Measurements from ENCODE around the gene RASA4.
"Not testable (repeated sequence)": the region's sequence is repeated elsewhere in the genome, so short reads cannot be mapped to it uniquely, and the experiment has no call there.

Gene RASA4

DNA sequence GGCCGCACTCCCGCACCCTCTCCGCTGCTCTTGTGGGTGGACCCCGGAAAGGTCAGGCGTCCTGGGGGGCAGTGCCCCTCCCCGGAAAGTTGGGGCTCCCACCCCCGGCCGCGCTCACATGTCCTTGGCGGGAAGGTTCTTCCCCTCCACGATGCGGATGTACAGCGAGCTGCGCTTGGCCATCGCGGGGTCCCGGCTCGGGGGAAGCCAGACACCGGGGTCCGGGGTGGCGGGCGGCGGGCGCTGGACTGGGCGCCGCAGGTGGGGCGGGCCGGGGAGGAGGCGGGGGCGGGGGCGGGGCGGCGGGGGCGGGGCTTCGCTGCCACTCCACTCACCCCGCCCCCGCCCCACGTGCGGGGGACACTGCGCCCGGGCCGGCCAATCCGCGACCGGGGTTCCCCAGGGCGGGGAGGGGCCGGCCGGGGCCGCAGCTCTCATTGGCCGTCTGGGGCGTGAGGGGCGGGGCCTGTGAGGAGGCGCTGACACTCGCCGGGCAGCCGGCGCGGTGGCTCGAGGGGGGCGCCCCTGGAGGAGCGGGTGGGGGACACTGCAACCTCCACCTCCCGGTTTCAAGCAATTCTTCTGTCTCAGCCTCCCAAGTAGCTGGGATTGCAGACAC lies at the start of gene RASA4:
RASA4 (minus strand) TSS at position 250 of the 619 bp plus-strand sequence; CDS start at position 183, 67 bp downstream.
- peak in 1 of 2 donors; percentile 23 for DNase-seq

DNA sequence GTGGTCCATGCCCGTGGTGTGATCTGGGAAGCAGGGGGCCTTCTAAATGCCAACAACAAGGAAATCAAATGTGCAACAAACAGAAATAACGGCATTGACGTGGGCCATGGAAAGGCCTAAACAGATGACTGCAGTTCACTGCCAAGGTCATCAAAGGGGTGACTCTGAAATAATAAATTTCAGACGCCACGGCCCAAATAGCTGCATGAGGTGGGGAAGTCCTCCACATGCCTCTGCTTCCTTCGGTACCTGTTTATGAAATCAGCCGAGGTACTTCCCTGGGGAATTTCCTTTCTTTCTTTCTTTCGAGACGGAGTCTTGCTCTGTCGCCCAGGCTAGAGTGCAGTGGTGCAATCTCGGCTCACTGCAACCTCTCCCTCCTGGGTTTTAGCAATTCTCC lies 48.2 kb upstream of the RASA4 start:
- not testable (repeated sequence) for DNase-seq

DNA sequence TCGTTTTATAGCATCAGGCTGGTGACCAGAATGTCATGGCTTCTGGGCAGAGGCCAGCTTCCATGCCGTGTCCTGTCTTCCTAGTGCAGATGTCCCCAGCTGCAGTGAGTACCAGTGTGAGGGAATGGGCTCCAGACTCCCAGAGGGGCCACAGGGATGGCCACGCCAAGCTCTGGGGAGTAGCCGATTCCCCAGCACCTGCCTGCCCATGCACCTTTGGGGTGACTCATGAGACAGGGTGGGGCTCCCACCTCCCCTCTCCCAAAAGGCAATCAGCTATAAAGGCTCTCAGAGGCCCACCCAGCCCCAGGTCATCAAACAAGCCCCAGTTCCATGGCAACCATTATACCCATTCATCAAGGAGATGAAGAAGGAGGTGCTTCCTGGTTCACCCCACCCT lies 33.4 kb upstream of the RASA4 start, which contains the start of gene SPDYE2B:
SPDYE2B (plus strand) TSS at position 396 of the 400 bp plus-strand sequence. CDS start 2,030 bp downstream, outside the sequence.
- not testable (repeated sequence) for DNase-seq

DNA sequence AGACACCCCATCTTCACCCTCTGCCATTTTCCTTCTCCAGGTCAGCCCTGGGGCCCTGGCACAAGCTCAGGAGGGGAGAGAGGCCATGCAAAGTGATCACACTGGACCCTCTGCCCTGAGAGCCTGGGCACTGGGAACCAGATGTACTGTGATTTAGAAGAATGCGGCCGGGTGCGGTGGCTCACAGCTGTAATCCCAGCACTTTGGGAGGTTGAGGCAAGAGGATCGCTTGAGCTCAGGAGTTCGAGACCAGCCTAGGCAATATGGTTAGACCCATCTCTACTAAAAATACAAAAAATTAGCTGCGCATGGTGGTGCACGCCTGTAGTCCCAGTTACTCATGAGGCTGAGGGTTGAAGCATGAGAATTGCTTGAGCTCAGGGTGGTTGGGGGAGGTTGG lies 31.3 kb upstream of the RASA4 start:
- not testable (repeated sequence) for DNase-seq

DNA sequence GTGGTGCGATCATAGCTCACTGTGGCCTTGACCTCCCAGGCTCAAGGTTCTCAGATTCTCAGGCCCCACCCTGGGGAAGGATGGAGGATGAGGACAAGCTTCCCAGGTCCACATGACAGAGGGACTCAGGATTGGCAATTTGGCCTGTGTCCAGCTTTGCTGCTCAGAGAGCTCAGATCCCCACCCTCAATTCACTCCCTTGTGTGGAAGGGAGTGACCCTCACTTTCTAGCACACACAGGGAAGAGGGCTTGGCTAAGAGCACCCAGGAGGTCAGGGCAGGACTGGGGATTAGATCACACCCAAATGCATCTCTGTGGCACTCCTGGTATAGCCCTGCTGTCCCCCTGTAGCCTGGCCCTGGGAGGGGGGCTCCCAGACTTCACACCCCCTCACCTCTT lies 26.8 kb upstream of the RASA4 start:
- DNase-seq: not testable (repeated sequence)

DNA sequence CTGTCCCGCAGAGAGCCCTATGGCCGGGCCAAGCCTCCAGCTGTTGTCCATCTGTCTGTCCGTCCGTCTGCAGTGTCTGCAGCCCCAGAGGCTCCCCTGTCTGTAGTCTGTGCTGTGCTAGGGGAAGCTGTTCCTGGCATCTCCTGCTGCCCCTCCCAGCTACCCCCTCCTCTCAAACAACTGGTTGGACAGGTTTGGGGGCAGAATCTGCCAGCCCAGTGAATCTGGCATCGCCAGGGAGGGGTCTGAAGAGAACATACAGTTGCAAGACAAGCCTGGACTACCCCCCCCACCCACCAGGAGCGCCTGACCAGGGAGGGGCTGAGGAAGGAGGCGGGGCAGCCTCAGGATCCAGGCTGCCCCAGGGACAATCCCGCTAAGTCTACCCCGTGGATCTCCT lies 26.1 kb upstream of the RASA4 start, which contains the start of gene UPK3BL1:
UPK3BL1 (minus strand) TSS at position 101 of the 400 bp plus-strand sequence; CDS start at position 51, 50 bp downstream.
- not testable (repeated sequence) for DNase-seq

DNA sequence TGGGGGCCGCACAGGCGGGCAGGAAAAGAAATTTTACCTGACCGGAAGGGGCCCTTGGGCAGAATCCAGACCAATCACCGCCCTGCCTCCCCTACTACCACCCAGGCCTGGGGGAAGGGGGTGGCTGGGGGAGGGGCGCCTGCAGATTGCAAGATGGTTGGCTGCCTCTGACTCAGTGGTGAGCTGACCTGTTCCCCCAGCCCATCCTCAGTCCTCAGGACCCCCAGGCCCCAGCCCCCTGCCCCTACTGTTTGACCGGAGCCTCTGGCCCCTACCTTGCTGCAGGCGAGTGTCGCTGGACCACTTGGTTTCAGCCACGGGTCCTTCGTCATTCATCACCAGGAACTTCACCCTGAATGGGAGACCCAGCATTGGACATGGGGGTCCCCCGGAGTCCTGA lies 22.3 kb upstream of the RASA4 start:
- DNase-seq: not testable (repeated sequence)

DNA sequence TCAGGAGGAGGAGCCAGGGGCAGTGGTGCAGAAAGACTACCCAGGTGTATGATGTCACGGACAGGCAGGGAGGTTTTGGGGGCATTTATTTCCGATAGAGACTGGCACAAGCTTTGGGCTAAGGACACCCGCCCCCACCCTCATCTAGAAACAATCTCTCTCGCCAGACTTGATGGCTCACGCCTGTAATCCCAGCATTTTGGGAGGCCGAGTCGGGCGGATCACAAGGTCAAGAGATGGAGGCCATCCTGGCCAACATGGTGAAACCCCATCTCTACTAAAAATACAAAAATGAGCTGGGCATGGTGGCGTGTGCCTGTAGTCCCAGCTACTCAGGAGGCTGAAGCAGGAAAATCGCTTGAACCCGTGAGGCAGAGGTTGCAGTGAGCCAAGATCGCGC lies 20.4 kb upstream of the RASA4 start:
- DNase-seq: not testable (repeated sequence)

DNA sequence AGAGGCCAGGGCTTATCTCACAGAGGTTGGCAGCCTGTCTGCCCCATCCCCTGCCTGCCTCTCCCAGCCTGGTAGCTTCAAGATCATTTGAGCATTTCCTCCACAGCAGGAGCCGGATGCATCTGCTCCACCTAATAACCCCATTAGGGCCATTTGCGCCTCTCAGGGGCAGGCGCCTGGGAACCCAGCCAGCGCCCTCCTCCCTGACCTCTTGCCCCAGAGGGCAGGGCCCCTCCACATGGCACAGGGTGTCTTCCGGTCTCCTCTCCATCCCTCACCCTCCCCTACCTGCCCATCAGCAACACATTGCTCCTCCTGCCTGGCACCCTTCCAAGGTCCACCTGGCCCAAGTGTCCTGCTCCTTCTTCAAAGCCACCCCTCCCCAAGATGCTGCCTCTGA lies 18.8 kb upstream of the RASA4 start:
- not testable (repeated sequence) for DNase-seq

DNA sequence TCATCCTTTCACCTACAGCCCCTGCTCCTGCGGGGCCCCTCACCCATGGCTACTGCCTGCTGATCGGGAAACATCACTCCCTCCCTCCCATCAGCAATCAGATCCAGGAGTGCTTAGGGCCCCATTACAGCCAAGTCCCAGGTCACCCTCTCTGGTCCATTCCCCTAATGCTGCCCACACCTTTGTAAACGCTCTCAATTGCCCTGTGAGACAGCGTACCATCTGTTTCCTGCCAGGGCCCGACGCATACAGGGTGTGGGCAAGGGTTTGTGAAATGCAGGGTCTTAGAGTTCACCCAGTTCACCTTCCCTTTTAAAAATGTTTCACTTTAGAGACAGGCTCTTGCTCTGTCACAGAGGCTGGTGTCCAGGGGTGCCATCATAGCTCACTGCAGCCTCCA lies 17.7 kb upstream of the RASA4 start:
- DNase-seq: not testable (repeated sequence)

DNA sequence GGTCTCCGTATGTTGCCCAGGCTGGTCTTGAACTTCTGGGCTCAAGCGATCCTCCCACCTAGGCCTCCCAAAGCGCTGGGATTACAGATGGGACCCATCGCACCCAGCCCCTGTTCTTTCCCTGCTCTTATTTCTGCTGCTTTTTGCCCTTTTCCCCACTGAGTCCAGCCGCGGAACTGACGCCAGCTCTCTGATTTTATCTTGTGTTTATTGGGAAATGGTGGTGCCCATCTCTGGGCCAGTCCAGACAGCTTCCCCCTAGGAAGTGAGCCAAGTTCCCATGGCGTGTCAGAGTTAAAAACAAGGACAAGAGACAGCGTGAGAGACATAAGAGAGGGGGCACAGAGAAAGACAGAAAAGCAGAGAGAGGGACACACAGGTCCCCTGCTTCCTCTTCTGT lies 14.1 kb upstream of the RASA4 start:
- DNase-seq: not testable (repeated sequence)

DNA sequence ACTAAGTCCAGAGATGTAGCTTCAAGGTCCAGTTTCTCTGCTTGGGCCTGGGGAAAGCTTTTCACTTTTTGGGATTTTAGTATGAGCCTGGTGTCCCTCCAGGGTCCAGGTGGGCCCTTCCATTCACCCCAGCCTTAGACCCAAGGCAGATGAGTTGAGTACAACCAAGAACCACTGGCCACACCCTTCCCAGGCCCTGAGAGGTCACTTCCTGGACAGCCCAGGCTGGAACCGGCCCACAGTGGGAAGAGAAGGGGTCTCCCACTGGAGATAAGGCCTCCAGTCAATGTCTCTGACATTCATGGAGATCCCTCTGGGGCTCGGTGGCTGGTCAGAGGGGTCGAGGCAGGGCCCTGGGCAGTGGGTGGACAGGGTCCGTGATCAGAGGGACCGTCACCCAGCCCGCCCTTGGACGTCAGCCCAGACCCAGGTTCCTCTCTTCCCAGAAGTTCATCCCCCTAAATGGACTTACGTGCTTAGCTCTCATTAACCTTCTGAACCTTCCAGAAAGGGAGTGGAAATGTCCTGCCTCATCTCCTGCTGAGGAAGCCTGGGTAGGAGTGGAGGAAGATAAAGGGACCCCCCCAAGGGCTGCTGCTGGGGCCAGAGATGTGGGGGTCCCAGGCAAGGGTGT lies 10.8 kb upstream of the RASA4 start:
- DNase-seq: not testable (repeated sequence)

DNA sequence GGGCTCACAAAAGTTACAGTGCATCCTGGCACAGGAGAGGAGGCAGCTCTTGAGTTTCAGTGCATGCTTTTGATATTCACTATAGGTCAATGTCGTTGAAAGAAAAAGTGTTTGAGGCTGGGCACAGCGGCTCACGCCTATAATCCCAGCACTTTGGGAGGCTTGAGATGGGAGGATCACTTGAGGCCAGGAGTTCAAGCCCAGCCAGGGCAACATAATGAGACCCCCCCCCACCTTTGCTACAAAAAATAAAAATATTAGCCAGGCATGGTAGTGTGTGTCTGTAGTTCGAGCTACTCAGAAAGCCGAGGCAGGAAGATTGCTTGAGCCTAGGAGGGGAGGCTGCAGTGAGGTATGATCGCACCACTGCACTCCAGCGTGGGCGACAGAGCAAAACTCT lies 1.6 kb upstream of the RASA4 start:
- not testable (repeated sequence) for DNase-seq

DNA sequence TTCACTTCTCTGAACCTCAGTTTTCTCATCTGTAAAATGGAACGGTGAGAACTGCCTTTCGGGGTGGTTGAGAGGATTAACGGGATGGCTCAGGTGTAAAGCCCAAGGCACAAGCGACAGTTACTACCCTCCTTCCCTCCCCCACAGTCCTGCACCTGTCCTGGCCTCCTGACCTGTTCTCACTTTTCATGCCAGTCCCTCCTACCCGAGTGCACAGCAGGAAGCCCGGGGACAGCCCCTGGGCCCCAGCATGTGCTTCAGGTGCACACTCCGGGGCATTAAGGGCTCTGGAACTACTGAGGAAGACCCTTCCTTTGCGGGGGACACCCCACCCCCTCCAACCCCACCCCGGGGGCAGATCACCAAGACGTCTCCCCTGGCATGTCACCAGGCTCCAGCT lies 626 bp downstream of the RASA4 start:
- DNase-seq: not testable (repeated sequence)

DNA sequence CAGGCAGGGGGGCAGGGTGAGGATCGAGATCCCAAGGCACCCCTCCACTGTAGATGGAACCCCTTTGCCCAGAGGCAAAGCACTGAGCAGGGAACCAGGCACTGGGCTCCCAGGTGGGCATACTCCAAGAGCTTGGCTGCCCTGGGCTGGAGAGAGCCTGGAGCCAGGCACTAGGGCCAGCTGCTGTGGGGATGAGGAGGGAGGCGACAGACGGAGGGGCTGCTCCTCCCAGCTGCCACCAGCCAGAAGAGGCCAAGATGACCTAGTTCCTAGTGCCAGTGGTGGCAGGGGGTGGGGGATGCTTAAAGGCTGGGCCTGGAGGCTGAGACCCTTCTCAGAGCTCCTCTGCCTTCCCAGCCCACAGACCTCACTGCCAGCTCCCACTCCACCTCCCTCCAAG lies 1.7 kb downstream of the RASA4 start:
- DNase-seq: not testable (repeated sequence)

DNA sequence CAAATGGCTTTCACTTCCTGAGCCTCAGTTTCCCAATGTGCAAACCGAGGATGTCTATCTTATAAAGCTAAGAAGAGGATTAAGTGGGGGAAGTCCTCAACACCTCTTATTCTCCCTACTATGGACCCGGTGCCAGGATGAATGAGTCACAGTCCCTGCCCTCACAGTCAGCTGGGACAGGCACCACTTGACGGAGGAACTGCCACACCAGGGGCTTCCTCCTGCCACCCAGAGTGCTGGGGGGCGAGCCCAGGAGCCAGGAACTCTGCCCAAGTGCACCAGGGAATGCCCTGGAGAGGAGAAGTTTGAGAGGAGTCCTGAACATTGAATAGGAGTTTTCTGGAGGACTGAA lies 2.2 kb downstream of the RASA4 start:
- not testable (repeated sequence) for DNase-seq

DNA sequence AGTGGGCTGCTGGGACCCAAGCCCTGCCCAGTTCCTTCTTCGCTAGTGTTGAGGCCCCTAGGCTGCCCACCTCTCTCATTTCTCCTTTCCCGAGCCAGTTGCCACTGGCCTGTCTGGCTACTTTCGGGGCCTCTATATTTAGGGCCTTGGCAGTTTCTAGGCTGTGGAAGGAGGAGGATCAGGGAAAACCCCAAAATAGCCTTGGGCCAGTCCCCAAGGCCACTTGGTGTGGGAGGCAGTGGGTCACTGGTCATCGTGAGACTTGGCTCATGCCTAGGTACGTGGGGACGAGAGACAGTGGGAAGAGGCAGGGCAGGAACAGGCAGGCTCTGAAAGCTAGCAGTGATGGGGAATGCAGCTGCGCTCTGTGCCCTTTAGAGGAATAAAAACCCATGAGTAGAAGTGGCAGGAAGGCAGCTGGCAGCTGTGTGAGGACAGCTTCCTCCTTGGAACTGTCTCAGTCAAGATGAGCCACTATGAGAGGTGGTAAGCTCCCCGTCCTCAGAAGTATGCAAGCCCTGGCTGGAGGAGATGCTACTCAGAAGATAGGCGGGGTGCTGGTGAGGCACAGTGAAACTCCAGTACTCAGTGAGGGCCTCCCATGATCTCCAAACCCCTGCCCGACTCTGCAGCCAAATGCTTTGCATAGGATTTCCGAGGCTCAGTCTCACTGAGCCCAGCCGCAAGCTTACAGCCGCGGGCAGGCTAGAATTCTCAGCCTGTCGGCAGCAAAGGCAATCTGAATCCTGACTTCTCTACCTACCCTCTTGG lies 2.8 kb downstream of the RASA4 start:
- not testable (repeated sequence) for DNase-seq

DNA sequence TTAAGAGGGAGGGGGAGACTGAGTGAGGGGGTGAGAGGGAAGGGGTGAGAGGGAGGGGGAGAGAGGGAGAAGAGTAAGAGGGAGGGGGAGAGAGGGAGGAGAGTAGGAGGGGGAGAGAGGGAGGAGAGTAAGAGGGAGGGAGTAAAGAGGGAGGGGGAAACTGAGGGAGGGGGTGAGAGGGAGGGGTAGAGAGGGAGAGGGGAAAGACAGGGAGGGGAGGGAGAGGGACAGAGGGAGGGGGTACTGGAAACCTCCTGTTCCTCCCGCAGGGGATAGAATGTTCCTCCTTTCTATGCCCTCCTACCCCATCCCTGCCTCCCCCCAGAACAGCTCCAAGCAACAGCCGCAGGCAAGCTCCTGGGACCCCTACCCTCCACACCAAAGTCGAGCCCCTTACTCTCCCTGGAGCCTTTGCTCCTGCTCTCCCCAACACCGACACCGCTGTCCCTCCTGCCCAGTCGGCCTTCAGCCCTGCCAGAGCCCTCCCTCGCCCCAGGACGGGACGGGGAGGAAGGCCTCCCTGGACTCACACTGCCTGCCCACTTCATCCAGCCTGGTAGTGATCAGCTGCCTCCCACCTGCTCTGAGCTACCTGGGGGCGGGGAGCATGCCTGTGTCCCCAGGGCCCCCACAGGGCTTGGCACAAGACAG lies 4.8 kb downstream of the RASA4 start:
- not testable (repeated sequence) for DNase-seq

DNA sequence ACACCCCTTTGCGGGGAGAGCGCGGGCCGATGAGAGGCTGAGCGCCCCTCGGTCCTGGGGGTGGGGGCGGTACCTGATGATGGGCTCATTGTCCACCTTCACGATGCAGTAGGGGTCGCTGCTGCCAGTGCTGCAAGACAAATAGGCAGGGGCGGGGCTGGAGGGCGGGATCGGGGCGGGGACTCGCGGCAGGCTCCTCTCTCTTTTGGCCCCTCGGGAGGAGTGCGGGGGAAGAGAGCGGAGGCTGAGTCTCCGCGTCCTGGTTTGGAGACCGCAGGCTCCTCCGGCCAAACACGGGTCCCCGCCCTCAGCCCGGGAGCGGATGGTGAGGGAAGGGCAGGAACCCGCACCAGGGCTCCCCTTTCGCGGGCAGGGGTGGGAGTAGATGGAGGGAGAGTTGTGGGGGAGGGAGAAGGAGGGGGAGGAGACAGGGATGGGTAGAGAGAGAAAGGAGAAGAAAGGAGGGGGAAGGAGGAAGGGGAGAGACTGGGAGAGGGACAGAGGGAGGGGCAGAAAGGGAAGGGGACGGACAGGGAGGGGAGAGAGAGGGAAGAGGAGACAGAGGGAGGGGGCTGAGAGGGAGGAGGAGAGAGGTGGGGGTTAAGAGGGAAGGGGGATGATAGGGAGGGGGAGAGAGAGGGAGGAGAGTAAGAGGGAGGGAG lies 5.4 kb downstream of the RASA4 start:
- not testable (repeated sequence) for DNase-seq

DNA sequence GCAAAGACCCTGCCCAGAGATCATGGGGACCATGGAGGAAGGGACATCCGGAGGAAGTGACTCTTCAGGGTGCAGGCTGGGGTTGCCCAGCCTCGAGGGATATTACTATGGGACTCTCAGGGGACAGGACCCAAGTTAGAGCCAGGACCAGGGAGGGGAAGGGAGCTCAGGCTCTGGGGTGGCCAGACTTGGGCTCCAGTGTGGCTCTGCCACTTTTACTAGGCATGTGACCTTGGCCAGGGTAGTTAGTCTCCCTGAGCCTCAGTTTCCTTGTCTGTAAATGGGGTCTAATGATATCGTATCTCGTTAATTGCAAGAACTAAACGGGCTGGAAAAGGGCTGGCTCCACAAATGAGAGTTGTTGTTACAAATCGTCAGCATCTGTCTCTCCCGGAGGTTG lies 6.1 kb downstream of the RASA4 start:
- DNase-seq: not testable (repeated sequence)

DNA sequence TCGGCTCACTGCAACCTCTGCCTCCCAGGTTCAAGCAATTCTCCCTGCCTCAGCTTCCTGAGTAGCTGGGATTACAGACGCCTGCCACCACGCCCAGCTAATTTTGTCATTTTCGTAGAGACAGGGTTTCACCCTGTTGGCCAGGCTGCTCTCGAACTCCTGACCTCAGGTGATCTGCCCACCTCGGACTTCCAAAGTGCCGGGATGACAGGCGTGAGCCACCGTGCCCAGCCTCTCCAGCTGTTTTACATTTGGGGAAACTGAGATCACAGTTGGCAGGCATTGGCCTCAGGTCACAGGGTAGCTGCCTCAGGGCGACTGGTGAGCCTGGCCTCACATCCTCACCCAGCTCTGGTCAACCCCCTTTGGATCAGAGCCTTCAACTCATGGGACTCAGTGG lies 6.8 kb downstream of the RASA4 start:
- not testable (repeated sequence) for DNase-seq

DNA sequence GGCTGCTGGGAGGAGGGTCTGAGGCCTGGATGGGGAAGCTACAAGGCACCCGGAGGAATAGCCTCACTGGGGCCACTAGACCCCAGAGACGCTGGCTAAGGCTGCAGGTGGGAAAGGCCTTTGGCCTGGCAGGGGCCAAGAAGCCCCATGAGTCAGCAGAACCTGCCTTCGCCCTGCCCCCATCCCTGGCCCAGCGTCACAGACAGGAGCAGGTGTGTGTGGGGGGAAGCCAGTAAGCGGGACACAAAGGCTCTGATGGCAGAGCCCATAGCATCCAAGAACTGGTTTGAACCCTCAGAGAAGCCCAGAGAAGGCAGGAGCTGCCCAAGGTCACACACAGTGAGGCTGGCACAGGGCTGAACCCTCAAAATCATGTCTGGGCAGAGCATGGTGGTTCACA lies 9.7 kb downstream of the RASA4 start:
- DNase-seq: not testable (repeated sequence)
